ENCODE measurements around the gene NRXN2.

NRXN2 gene

DNA sequence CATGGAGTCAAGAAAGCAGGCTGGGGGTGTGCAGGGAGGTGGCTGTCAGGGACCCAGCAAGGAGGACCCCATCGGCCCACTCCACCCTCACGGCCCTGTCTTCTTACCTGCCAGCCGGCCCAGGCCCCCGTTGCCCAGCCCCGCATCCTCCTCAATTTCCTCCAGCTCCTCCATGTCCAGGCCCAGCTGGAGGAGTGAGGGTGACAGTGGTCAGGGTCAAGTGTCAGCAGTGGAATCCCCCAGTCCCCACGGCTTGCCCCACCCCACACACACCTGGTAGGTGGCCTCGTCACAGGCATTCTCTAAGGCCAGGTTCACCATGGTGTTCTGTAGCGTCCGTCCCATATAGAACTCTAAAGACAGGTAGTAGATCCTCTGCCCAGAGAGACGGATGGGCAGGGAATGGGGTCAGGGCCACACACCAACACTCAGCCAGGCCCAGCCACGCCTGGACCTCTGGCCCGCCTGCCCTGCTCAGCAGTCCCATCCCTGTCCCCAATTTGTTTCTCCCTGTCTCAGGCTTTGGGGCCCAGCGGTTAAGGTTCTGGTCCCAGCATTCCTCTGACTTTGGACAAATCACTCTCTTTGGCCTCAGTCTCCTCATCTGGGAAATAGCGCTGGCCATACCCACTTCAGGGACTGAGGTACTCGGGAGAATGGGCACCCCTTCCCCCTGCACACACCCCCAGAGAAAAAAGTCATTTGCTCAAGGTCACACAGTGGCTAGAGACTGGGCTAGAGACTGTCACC lies 35.5 kb upstream of the NRXN2 start:
- DNase-seq, result no peak

DNA sequence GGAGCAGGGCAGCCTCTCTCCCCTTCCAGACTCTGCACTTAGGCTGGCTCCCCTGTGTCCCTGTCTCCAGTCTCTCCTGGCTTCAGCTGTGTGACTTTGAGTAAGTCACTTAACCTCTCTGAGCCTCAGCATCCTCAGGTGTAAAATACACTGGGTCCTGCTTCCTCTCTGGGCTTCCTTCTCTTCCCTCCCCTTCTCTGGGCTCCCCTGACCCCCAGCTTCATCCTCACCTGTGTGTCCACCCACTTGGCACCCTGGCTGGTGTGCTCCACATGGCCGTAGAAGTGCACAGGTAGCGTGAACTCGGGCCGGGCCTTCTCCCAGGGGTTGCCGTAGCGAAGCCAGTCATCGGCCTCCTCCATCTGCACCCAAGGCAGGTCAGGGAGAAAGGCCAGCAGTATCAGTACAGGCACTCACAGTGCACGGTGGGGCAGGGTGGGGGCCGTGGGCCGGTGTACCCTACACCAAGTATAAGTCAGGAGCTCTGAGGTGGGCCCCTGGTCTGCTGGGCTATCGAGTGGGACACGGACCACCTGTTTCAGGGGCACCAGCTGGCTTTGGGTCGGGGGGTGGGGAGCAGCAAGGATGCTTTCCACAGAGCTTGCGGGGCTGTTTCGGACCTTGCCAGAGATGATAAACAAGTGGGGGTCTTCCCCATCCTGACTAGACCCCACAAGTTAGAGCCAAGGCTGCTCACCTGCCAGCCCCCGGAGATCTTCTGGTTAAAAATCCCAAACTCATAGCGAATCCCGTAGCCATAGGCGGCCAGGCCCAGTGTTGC lies 34.7 kb upstream of the NRXN2 start:
- no peak for DNase-seq

DNA sequence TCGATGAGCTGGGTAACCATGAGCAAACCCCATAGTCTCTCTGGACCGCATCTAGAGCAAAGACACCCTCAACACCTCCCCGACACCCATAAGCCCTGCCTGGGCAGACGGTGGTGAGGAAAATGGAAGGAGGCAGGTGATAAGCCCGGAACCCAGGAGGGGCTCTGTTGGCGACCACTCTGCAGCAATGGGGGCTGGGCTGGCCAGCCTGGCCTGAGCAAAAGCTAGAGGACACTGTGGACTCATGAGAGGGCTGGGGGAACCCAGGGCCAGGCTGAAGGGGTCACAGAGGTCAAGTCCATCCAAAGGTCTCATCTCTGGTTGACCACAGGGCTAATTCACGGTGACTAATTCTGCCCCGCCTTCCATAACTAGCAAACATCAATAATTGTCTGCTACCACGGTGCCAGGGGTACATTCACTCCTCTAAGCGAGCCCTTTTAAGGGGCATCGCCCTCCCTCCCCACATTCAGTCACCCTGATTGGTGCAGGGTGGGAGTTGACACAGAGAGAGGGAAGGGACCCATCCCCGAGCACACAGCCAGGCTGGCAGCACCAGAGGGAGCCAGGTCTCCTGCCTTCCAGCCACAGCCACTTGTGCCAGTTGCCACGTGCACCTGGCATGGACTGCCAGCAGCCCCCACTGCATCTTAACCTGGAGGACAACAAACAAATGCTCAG lies 32.8 kb upstream of the NRXN2 start:
- no peak for DNase-seq

DNA sequence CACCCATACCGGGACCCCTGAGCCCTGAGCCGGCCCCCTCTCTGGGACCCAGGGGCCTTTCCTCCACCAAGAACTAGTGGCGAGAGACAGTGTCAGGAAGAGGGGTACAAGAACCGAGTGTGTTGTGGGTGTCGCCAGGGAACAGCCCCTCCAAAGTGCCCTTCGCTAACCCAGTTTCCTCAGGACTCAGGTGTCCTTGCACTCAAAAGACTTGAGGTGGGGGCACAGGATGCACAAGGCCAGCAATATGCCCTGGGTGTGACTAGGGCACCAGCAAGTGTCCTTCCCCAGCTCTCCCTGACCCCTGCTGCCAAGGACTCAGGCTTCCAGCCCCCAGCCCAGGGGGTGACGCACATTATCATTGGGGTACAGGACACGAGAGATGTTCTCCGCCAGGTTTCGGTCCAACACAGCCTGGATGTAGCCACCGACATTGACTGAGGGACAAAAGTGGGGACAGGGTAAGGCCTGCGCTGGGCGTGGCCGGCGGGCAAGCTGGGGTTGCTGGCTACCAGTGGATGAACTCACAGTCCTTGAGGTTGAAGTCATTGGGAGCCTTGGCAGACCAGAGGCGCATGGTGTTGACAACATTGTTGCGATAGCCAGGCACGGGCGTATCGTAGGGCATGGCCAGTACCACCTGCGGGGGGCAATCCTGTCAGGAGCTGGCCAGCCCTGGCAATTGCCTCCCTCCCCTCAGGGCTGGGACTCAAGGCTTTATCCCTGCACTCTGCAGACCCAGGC lies 32.1 kb upstream of the NRXN2 start:
- no peak for DNase-seq

DNA sequence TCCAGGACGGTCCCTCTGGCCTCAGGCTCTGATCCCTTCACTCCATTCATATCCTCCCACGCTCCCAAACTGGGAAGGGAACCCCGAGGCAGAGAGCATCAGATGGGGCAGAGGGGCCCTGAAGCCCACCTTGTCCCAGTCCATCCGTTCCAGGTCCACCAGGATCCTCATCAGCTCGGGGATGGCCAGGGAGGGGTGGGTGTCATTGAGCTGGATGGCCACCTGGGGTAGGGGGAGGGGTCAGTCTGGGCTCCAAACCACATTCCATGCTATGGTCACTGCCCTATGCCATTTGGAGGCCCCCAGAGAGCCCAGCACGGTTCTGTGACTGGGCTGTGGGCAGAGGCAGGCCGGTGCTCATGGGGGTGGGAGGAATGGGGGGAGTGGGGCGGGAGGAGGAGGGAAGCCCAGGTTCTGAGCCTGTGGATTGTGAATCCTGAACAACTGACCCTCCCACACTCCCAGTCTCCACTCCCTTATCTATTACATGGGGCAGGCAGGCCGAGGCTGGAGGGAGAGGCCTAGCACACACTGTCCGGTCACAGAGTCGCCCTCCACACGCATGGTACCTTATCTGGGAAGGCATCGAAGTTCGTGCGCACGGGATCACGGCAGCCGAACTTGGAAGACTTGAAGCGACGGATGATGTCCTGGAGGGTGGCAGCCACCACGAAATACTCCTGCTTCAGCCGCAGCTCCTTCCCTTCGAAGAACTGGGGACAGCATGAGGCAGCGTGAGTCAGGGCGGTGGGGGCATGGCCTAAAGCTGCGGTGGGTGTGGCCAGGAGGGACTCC lies 31.3 kb upstream of the NRXN2 start:
- DNase-seq, result no peak

DNA sequence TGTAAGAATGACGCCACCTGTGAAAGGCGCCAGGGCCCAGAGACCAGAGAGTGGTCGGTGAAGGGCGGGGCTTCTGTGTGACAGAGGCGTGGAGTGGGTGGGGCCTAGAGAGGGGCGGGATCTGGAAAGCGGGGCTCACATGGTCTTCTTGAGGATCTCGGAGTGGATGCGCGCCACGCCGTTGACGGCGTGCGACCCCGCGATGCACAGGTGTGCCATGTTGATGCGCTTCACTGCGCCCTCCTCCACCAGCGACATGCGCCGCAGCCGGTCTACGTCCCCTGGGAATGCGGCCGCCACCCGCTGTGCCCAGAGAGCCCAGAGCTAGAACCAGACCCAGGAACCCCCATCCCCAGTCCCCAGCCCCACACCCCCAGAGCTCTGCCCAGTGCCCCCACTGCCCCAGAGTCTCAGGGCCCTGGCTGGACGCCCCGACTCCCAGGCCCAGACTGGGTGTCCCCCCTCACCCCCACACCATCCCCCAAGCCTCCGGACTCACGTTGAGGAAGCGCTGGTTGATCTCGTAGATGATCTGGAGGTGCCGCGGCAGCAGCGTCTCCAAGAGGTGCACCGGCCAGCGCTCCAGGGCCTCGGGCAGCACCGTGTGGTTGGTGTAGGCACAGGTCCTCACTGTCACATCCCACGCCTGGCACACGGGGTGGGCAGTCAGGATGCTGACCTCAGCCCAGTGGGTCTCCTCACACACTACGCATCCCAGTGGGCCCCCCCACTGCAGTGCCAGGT lies 30.6 kb upstream of the NRXN2 start:
- DNase-seq, result no peak

DNA sequence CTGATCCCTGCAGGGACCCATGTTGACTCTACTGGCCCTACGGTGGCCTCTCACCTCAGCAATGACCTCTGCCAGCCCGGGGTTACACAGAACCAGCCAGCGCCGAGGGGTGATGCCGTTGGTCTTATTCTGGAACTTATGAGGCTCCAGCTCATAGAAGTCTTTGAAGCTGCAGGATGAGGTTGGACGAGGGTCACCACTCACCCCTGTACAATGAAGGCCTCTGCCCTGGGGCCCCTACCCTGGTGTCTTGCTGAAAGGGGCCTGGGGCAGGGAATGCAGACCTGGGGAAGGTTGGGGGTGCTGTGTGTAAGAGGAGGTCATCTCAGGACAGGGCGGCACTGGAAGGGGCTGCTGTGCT lies 30.0 kb upstream of the NRXN2 start:
- DNase-seq, result no peak

DNA sequence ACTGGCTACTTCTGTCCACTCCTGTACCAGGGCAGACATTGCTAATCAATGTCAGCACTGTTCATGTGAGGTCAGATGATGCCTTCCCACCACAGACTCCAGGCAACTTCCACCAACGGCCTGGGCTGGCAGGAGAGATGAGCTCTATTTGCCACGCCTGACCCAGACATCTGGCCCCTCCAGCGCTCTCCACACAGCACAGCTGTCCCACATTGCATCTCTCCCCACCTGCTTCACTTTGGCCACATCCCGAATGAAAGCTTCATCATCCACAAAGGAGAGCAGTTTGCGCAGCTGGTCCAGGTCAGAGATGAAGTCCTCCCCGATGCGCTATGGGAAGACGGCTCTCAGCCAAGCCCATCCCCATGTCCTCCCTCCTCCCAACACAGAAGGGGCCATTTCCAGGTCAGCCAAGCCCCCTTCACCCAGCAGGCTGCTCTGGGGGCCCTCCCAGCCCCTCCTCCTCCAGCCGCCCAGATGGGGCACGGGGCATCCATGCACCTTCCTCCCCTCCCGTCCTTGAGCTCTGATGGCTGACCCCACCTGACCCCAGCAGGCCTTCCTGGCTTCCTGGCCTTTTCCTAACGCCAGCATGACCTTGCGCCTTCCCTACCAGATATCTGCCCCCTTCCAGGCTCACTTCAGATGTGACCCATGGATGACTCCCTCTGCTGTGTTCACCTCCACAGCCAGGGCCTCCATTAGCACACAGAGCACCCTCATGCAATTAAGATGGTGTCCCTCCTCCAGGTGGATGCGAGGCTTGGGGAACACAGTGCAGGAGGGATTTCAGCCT lies 29.4 kb upstream of the NRXN2 start:
- no peak for DNase-seq

DNA sequence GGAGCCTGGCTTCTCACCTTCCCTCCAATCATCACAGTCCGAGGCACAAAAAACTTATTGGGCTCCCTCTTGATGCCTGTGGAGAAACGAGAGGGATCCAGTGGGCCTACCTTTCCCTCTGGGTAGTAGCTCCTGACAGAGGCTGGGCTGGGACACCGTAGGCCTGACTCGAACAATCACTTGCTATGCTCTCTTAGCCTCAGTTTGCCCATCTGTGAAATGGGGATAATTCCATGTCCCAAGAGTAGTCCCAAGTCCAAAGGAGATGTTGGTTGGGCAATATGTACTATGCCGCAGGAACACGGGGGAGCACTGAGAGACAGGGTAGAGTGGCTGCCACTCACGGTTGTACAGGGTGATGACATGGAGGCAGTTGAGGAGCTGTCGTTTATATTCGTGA lies 28.6 kb upstream of the NRXN2 start:
- no peak for DNase-seq

DNA sequence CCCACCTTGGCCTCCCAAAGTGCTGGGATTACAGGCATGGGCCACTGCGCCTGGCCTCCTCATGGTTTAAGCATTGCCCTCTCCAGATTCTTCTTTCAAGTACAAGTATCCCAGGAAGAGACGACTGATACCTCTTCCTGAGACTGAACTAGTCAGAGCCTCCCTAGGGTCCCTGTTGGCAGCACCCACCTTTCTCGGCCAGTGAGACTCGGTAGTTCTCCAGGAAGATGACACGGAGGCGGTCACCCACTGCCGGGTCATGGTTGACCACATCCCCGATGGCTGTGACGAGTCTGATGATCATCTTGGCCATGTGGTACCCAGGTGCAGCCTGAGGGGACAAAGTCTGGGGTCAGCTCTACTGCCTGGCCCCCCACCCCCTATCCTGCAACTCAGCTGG lies 28.1 kb upstream of the NRXN2 start:
- DNase-seq, result no peak

DNA sequence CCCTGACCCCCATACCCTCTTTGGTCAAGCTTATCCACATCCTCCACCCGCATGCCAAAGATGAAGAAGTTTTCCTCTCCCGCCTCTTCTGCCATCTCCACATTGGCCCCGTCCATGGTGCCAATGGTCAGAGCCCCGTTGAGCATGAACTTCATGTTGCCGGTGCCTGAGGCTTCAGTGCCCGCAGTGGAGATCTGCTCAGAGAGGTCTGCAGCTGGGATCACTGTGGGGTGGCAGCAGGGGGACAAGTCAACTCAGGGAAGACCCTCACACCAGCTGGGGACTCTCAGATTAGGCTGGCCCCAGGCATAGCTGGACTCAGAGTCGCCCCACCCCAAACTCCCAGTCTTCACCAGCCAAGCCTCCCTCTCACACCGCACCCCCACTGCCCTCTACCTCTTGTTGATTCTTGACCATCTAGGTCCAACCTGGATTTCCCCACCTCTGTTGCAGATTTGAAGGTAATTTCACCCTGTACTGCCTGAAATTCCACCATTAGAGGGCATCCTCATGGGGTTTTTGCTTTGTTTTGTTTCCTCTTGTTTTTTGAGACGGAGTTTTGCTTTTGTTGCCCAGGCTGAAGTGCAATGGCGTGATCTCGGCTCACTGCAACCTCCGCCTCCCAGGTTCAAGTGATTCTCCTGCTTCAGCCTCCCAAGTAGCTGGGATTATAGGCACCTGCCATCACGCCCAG lies 27.5 kb upstream of the NRXN2 start:
- no peak for DNase-seq

DNA sequence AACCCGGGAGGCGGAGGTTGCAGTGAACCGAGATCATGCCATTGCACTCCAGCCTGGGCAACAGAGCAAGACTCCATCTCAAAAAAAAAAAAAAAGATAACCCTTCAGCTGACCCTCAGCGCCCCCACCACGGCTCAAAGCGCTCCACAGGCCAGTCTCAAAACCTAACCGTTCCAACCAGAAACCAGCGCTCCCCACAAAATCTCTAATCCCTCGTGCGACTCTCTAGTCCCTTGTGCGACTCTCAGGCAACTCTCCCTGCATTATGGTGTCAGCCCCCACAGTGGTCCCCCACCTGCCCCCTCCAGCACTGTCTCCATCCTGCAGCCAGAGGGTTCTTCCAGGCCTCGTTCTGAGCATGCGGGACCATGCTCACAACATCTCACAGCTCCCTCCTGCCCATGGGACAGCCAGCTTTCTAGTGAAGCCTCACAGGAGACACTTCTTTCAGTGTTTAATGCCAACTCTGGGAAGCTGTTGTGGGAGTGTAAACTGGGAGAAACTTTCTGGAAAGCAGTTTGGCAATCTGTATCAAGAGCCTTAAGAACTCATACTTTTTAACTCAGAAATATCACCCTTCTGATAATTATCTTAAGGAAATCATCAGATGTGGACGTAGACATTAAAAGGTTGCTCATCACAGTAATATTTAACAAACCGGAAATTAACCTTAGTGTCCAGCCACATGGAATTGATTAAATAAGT lies 25.1 kb upstream of the NRXN2 start:
- DNase-seq, result no peak

DNA sequence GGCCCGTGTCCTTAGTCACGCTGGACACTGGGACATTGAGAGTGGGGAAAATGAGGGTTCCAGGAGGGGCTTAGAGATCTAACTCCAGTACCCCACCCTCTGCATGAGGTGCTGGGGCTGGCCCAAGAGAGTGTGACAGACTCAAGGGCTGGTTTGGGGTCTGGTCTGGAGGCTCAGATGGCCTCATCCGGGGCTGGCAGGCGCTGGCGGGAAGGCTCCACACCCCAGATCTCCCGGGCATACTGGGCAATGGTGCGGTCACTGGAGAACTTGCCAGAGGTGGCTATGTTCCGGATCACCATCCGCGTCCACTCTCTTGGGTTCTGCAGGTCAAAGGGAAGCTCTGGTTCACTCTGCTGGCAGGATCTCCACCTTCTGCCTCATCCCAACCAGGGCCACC lies 23.5 kb upstream of the NRXN2 start:
- DNase-seq, result no peak

DNA sequence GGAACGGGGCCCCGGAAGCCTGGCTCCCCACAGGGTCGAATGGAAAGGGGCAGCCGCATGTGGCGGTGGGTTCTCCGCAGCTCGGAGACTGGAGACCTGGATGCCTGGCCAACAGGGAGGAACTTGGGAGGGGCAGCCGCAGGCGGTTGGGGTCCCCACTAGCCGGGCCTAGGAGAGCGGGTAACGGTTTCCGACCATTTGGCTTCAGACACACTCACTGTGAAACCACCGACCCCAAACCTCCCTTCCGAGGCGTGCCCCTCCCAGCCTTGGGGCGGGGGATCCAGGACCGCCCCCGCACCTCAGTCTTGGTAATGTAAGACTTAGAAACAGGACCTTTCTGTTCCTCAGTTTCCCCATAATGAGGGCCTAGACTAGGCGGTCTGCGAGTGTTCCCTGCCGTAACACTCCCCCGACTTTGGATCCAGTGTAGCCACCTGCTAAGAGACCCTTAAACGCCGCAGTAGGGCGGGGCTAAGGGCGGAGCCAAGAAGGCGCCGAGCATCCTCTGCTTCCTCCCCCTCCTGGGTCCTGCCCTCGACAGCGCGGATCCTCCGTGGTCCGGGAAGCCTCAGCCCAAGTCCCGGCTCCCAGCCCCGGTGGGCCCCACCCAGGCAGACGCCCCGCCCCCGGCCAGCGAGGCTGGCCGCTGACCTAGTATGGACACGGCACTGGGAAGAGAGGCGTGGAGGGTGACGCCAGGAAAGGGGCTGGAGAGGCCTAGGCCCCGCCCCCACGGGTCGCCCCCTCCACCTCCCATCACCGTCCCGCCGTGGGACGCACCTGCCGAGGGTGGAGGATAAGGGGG lies 22.7 kb upstream of the NRXN2 start:
- DNase-seq, result peak in 1 of 2 experiments; percentile 34

DNA sequence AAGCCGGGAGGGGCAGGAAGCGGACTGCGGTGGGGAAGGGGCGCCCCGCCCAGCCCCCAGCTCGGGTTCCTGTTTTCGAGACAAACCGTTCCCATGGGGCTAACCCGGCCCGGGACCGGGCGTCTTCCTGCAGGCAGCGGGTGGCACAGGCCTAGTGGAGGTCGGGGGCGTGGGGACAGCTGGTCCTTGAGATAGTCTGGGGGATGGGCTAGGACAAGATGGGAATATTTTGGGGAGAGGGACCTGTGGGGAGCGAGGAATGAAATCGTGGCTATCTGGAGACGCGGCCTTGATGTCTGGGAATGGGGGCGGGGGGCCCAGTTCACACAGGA lies 22.2 kb upstream of the NRXN2 start:
- no peak for DNase-seq

DNA sequence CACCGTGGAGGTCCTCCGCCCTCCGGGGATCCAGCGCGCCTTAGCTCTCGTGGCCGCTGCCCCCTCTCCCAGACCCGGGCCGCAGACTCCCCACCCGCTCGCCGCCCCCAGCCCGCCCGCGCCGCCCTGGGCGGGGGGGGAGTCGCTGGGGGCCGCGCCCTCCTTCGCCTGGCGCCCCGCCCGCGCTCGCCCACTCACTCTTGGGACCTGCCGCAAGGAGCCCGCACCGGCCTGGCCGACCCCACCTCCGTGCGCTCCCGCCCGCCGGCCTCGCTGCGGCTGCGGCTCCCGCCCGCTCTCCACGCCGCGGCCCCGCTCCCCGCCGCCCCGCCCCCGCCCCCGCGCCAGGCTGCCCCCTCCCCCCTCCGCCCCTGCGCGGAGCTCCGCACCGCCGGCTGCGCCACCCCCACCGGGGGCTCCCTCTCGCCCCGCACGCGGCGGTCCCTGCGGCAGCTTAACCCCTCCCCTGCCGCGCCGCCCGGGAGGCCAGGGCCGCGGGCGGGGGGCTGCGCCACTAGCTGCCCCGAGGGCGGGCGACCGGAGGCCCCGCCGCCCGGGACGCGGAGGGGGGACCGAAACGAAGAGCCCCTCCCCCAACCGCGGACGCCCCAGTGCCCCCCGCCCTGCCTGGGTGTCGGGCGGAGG lies 21.7 kb upstream of the NRXN2 start:
- no peak for DNase-seq

DNA sequence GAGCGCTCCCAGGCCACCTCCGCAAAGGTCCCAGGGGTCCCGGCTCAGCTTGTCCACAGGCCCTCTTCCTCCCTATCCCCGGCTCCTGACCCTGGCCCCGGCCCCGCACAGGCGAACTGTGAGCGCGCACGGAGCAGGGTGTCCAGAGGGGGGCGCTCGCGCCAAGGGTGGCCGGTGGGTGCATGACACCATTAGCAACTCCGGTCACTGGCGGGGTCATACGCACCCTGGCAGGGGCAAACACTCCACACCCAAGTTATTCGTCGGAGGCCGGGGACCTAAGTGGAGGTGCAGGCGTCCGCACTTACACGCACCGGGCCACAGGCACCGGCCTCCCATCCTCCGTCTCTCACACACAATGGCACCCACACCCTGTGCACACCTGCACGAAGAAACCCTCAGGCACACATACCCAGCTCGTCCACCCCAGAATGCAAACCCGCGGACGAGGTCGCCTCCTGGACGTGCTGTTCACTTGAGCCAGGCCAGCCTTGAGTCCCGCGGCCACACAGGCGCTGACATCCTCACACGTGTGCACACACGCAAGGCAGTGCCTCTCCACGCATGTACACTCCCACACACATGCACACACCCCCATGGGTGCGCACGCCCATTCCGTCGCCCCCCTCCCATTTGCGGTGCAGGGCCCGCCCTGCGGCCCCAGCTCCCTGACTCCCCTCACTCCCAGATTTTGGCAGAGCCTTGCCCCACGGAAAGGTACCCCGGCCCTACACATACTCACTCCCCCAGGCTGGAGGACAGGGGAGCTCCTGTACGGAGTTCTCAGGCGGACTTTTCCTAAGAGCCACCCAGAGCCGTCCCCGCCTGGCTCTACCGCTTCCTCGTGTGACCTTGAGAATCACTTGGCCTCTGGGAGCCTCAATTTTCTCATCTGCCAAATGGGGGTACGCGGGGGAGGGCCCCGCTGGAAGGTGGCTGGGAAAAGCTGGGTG lies 20.9 kb upstream of the NRXN2 start, which contains the start of gene RASGRP2:
Gene RASGRP2 (minus strand): TSS at position 552 of the 953 bp plus-strand sequence. CDS start 1,276 bp downstream, outside the sequence.
- DNase-seq, result peak; percentile 29 to 60
